HepG2 (cell line): Measurements from ENCODE around the gene BCAS3. TPM values are rescaled to one million over a fixed set of nuclear protein-coding genes. Genes with fewer than 3 reads are reported as not detected.

Experiments used
- ATAC-seq: fragments of 200-7000 bp; cut with Tn5 transposase; 3 replicates; pipeline ENCODE4 v1.9.1; 2020; ENCODE audit warnings: mild to moderate bottlenecking, moderate library complexity
- BruUV-seq: library from RNA; stranded (reverse); fragments of 400-500 nt; replicated peaks from 2 replicates; lab custom pipeline; 2021; lab: Mats Ljungman, UMichigan
- CTCF ChIA-PET: fragments of 300-600 bp; formaldehyde crosslinking; extraction: SDS; loops from one replicate; lab custom pipeline; 2021; ENCODE audit warnings: low total read pairs, inconsistent platforms, low intra/inter-chr PET ratio; lab: Yijun Ruan, JAX
- POLR2A ChIA-PET: fragments of 350-600 bp; sonication (Branson Sonifier 250); formaldehyde crosslinking; loops from one replicate; lab custom pipeline; 2020; ENCODE audit warnings: antibody characterized with exemption, inconsistent platforms; lab: Yijun Ruan, JAX
- DNase-seq: peaks from one replicate; pipeline ENCODE4 v3.0.0-alpha.2; 2015; ENCODE audit warnings: low spot score
- FAIRE-seq: peaks from 3 replicates; lab custom pipeline; 2011; peaks lifted over from hg19 to GRCh38; lab: Jason Lieb, UNC
- H2AFZ ChIP-seq: one replicate; pipeline ENCODE4 v1.6.1; 2011; ENCODE audit warnings: low read length, inconsistent platforms
- H3K27ac ChIP-seq: fragments of 300-600 bp; 3 replicates; pipeline ENCODE4 v1.8.0; 2011; ENCODE audit warnings: mixed run types, mild to moderate bottlenecking, mixed read lengths, low read length, inconsistent platforms; ENCODE audit not compliant: insufficient read depth; ENCODE audit errors: extremely low read length
- H3K27me3 ChIP-seq, 2 experiments: fragments of 200-600 bp in 1 of 2; 2 replicates in 1 of 2; 3 replicates in 1 of 2; pipeline versions ENCODE4 v1.6.0 to v1.8.0; 2011; ENCODE audit warnings: low read length in 2 of 2, mild to moderate bottlenecking in 2 of 2, moderate library complexity in 2 of 2, inconsistent platforms in 1 of 2; ENCODE audit not compliant: insufficient read depth in 2 of 2, control insufficient read depth in 1 of 2
- H3K36me3 ChIP-seq, 2 experiments: fragments of 200-600 bp in 1 of 2; replicated peaks in 1 of 2; 2 replicates in 1 of 2; 3 replicates in 1 of 2; pipeline versions ENCODE4 v1.5.1 to v1.8.0; 2011; ENCODE audit warnings: low read length in 2 of 2, inconsistent platforms in 1 of 2; ENCODE audit not compliant: insufficient read depth in 2 of 2, control insufficient read depth in 1 of 2
- H3K4me1 ChIP-seq: 2 replicates; pipeline ENCODE4 v1.5.1; 2012; ENCODE audit warnings: low read length, inconsistent platforms; ENCODE audit not compliant: insufficient read depth
- H3K4me2 ChIP-seq: 2 replicates; pipeline ENCODE4 v1.6.0; 2011; ENCODE audit warnings: low read depth, low read length, inconsistent platforms
- H3K4me3 ChIP-seq, 3 experiments: fragments of 200-600 bp in 1 of 3; sonication (generic), shearing (Covaris generic) in 1 of 3; replicated peaks in 1 of 3; 2 replicates each; pipeline ENCODE4 v1.5.1; 2011 to 2016; ENCODE audit warnings: low read length in 3 of 3, inconsistent platforms in 2 of 3, low read depth in 2 of 3, mild to moderate bottlenecking in 2 of 3, control low read depth in 1 of 3, mixed read lengths in 1 of 3; ENCODE audit not compliant: insufficient read depth in 1 of 3
- H3K79me2 ChIP-seq: one replicate; pipeline ENCODE4 v1.6.1; 2011; ENCODE audit warnings: low read length, inconsistent platforms; ENCODE audit not compliant: insufficient read depth
- H3K9ac ChIP-seq: 2 replicates; pipeline ENCODE4 v1.6.0; 2011; ENCODE audit warnings: mild to moderate bottlenecking, low read depth, low read length, inconsistent platforms; ENCODE audit not compliant: insufficient read depth
- H3K9me3 ChIP-seq: 2 replicates; pipeline ENCODE4 v1.5.1; 2012; ENCODE audit warnings: mild to moderate bottlenecking, low read length
- H4K20me1 ChIP-seq: 2 replicates; pipeline ENCODE4 v1.6.0; 2011; ENCODE audit warnings: inconsistent platforms, mild to moderate bottlenecking, low read length, moderate library complexity; ENCODE audit not compliant: insufficient read depth
- LCORL ChIP-seq, 2 experiments: fragments of 450-650 bp in 1 of 2; sonication (generic) in 1 of 2; formaldehyde crosslinking in 1 of 2; IDR thresholded peaks; 2 replicates each; pipeline versions ENCODE4 v1.5.0 to v1.6.1; 2017 to 2020; ENCODE audit warnings: antibody characterized with exemption in 1 of 2, missing genetic modification reagents in 1 of 2
- MAFF ChIP-seq: IDR thresholded peaks from 2 replicates; pipeline ENCODE4 v1.6.1; 2011; ENCODE audit warnings: low read depth, low read length, improper control_type of control experiment
- NR2F6 ChIP-seq, 2 experiments: IDR thresholded peaks; 2 replicates each; pipeline ENCODE4 v1.6.1; 2016; ENCODE audit warnings: antibody characterized with exemption in 1 of 2, mild to moderate bottlenecking in 1 of 2
- ZNF205 ChIP-seq: IDR thresholded peaks from 2 replicates; pipeline ENCODE4 v1.6.1; 2018; ENCODE audit warnings: missing biosample characterization, missing genetic modification reagents
- WGBS: methylation state at CpG from one replicate; pipeline ENCODE4 v1.1.6; 2017; ENCODE audit warnings: low lambda C conversion rate; 5-methylcytosine and 5-hydroxymethylcytosine counted together
- in situ Hi-C: cut with HindIII; loops from 2 replicates; pipeline ENCODE4 v1.10.0; 2017; ENCODE audit warnings: low pct_unique_long_range_greater_than_20kb; ENCODE audit not compliant: extremely low pct_ligation_motif_present
- intact Hi-C: fragments of 100-400 bp; cut with micrococcal nuclease; formaldehyde crosslinking; loops from one replicate; pipeline ENCODE4 v1.10.0; 2022; ENCODE audit not compliant: unreplicated experiment
- polyA plus RNA-seq, 8 experiments: library from polyadenylated mRNA; depleted of rRNA in 3 of 8; stranded (reverse) in 7 of 8; unstranded in 1 of 8; fragments of >200 nt; fragmentation: Illumina TruSeq in 4 of 8; extraction: Trizol in 4 of 8; gene quantifications; 2 replicates each; pipeline versions ENCODE4 v1.2.1 to v1.2.3, GENCODE V29; 2011 to 2016; ENCODE audit warnings: low read depth in 4 of 8, missing spikeins in 1 of 8, mixed read lengths in 1 of 8; ENCODE audit not compliant: insufficient read depth in 1 of 8
- total RNA-seq, 5 experiments: library from RNA; depleted of rRNA; stranded (reverse); fragments of >200 nt; fragmentation: Illumina TruSeq; extraction: Trizol; gene quantifications; 2 replicates each; pipeline ENCODE4 v1.2.3, GENCODE V29; 2016; ENCODE audit warnings: low read depth in 1 of 5
- TF ChIP-seq, protein P1 (sequence below): sonication (generic); formaldehyde crosslinking; IDR thresholded peaks from 2 replicates; pipeline ENCODE4 v1.5.1; 2020; ENCODE audit warnings: missing genetic modification reagents, mild to moderate bottlenecking, borderline replicate concordance
- TF ChIP-seq, protein P2 (sequence below): sonication (generic); formaldehyde crosslinking; IDR thresholded peaks from one replicate; pipeline ENCODE4 v1.5.1; 2020; ENCODE audit warnings: mild to moderate bottlenecking, missing genetic modification reagents; ENCODE audit errors: not compliant biosample characterization

The BCAS3 gene
- total and polyA plus RNA-seq, 2 of the 13 experiments (the other 11 are each of a cell fraction or from before 2014, with no cell fraction given) = 10.7 to 11.2 TPM

DNA sequence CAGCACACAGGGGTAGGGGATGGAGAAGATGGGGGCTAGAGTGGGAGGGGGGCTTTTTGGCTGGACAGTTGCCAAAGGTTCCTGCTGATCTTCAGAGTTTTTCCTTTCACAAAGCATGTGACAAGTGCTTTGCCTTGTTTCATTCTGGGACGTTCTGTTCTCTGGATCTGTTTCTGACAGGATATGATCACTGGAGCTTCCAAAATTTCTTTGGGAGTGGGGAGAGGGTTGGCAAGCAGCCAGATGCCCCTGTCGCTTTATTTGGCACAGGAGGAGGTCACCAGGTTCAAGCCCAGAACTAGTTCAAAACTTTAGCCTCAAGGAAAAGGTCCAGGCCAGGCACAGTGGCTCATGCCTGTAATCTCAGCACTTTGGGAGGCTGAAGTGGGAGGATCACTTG, 653.5 kb downstream of the BCAS3 start:
- ATAC-seq (no peak), FAIRE-seq (no peak), DNase-seq (no peak)
- Histone ChIP-seq H3K4me1 (peaks cover 54% of the 10 kb centered on the region), H3K27me3 (no peaks in the 10 kb centered on the region), H3K9me3 (no peaks in the 10 kb centered on the region), H4K20me1 (no peaks in the 10 kb centered on the region), H2AFZ (no peak overlapping the region), H3K9ac (no peak overlapping the region), H3K79me2 (no peaks in the 10 kb centered on the region), H3K27ac (no peak overlapping the region), H3K4me2 (no peak overlapping the region), H3K4me3 (no peak overlapping the region), H3K36me3 (no peaks in the 10 kb centered on the region)
- WGBS = 70% methylated on average over 2 of the region's 2 CpGs
- ChIA-PET POLR2A (no interaction called here), CTCF (no interaction called here)
- in situ Hi-C loops = no loop called here
- intact Hi-C loops = no loop called here
- TF ChIP-seq, protein P1, sequence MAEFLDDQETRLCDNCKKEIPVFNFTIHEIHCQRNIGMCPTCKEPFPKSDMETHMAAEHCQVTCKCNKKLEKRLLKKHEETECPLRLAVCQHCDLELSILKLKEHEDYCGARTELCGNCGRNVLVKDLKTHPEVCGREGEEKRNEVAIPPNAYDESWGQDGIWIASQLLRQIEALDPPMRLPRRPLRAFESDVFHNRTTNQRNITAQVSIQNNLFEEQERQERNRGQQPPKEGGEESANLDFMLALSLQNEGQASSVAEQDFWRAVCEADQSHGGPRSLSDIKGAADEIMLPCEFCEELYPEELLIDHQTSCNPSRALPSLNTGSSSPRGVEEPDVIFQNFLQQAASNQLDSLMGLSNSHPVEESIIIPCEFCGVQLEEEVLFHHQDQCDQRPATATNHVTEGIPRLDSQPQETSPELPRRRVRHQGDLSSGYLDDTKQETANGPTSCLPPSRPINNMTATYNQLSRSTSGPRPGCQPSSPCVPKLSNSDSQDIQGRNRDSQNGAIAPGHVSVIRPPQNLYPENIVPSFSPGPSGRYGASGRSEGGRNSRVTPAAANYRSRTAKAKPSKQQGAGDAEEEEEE (CRISPR knock-in tag) = no peak
- TF ChIP-seq LCORL (IDR thresholded peaks at IDR 0.05) (0 out of 2 replicates have a peak, but pooled peaks have one; percentile 31), LCORL (CRISPR knock-in tag; IDR thresholded peaks at IDR 0.05) (no peak), NR2F6 (IDR thresholded peaks at IDR 0.05) (no peak), NR2F6 (CRISPR knock-in tag; IDR thresholded peaks at IDR 0.05) (no peak), ZNF205 (no peak), MAFF (no peak)
- TF ChIP-seq, protein P2, sequence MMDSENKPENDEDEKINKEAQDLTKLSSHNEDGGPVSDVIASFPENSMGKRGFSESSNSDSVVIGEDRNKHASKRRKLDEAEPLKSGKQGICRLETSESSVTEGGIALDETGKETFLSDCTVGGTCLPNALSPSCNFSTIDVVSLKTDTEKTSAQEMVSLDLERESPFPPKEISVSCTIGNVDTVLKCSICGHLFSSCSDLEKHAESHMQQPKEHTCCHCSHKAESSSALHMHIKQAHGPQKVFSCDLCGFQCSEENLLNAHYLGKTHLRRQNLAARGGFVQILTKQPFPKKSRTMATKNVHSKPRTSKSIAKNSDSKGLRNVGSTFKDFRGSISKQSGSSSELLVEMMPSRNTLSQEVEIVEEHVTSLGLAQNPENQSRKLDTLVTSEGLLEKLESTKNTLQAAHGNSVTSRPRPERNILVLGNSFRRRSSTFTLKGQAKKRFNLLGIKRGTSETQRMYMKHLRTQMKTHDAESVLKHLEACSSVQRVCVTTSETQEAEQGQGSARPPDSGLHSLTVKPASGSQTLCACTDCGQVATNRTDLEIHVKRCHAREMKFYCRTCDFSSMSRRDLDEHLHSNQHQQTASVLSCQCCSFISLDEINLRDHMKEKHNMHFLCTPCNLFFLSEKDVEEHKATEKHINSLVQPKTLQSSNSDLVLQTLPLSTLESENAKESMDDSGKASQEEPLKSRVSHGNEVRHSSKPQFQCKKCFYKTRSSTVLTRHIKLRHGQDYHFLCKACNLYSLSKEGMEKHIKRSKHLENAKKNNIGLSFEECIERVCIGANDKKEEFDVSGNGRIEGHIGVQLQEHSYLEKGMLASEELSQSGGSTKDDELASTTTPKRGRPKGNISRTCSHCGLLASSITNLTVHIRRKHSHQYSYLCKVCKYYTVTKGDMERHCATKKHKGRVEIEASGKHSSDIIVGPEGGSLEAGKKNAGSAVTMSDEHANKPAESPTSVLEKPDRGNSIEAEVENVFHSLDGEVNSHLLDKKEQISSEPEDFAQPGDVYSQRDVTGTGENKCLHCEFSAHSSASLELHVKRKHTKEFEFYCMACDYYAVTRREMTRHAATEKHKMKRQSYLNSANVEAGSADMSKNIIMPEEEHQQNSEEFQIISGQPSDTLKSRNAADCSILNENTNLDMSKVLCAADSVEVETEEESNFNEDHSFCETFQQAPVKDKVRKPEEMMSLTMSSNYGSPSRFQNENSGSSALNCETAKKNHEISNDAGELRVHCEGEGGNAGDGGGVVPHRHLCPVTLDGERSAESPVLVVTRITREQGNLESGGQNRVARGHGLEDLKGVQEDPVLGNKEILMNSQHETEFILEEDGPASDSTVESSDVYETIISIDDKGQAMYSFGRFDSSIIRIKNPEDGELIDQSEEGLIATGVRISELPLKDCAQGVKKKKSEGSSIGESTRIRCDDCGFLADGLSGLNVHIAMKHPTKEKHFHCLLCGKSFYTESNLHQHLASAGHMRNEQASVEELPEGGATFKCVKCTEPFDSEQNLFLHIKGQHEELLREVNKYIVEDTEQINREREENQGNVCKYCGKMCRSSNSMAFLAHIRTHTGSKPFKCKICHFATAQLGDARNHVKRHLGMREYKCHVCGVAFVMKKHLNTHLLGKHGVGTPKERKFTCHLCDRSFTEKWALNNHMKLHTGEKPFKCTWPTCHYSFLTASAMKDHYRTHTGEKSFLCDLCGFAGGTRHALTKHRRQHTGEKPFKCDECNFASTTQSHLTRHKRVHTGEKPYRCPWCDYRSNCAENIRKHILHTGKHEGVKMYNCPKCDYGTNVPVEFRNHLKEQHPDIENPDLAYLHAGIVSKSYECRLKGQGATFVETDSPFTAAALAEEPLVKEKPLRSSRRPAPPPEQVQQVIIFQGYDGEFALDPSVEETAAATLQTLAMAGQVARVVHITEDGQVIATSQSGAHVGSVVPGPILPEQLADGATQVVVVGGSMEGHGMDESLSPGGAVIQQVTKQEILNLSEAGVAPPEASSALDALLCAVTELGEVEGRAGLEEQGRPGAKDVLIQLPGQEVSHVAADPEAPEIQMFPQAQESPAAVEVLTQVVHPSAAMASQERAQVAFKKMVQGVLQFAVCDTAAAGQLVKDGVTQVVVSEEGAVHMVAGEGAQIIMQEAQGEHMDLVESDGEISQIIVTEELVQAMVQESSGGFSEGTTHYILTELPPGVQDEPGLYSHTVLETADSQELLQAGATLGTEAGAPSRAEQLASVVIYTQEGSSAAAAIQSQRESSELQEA (CRISPR knock-in tag) = no peak
- BruUV-seq = no TSS peak
